ENCODE data around the gene BASP1.

Gene BASP1

GRCh38 chr5:17192191-17192590 lies 25.2 kb upstream of the BASP1 start:
- DNase-seq: no peak

- DNase-seq: no peak
Measured at GRCh38 chr5:17196024-17196423, 21.4 kb upstream of the BASP1 start.

- DNase-seq: no peak
Measured at GRCh38 chr5:17196697-17197096, 20.7 kb upstream of the BASP1 start.

GRCh38 chr5:17203329-17204132 lies 13.9 kb upstream of the BASP1 start:
- DNase-seq: no peak

GRCh38 chr5:17204133-17204489 lies 13.3 kb upstream of the BASP1 start:
- no peak for DNase-seq

- DNase-seq: no peak
Measured at GRCh38 chr5:17206021-17206420, 11.4 kb upstream of the BASP1 start.

GRCh38 chr5:17212191-17212590 lies 5.2 kb upstream of the BASP1 start:
- DNase-seq: no peak

GRCh38 chr5:17212996-17213395 lies 4.4 kb upstream of the BASP1 start:
- no peak for DNase-seq

GRCh38 chr5:17213938-17214337 lies 3.5 kb upstream of the BASP1 start:
- no peak for DNase-seq

GRCh38 chr5:17214893-17215292 lies 2.5 kb upstream of the BASP1 start:
- no peak for DNase-seq

GRCh38 chr5:17215361-17215760 lies 2.1 kb upstream of the BASP1 start:
- no peak for DNase-seq

- DNase-seq: peak; percentile 69
Measured at GRCh38 chr5:17216176-17216973, 1.1 kb upstream of the BASP1 start.

GRCh38 chr5:17216974-17217492 lies 398 bp upstream of the BASP1 start:
- DNase-seq: no peak

- DNase-seq: no peak
Measured at GRCh38 chr5:17218353-17219005, 1.0 kb downstream of the BASP1 start.

GRCh38 chr5:17219006-17219422 lies 1.6 kb downstream of the BASP1 start:
- no peak for DNase-seq

GRCh38 chr5:17219469-17219868 lies 2.0 kb downstream of the BASP1 start:
- no peak for DNase-seq

- no peak for DNase-seq
Measured at GRCh38 chr5:17219992-17220391, 2.6 kb downstream of the BASP1 start.

GRCh38 chr5:17220469-17220868 lies 3.0 kb downstream of the BASP1 start:
- DNase-seq: no peak

GRCh38 chr5:17221843-17222636 lies 4.6 kb downstream of the BASP1 start:
- DNase-seq: no peak

- DNase-seq: no peak
Measured at GRCh38 chr5:17222664-17223063, 5.2 kb downstream of the BASP1 start.

- DNase-seq: no peak
Measured at GRCh38 chr5:17223367-17224185, 6.1 kb downstream of the BASP1 start.

Measured in activated CD8-positive, alpha-beta memory T cell treated with anti-CD3 and anti-CD28 coated beads, Interleukin-2, amount 50 U/mL, for 48 hours (primary cell).